T47D (cell line): ENCODE results near the gene FBXL15.
"Not testable (repeated sequence)": the region's sequence is repeated elsewhere in the genome, so short reads cannot be mapped to it uniquely, and the experiment has no call there.

Experiments used
- DNase-seq, 2 experiments: peaks; one replicate each; pipeline versions ENCODE4 v3.0.0 to v3.0.0-alpha.2; 2011 to 2012; ENCODE audit warnings: low read depth in 1 of 2, low spot score in 1 of 2
- JUND ChIP-seq: IDR thresholded peaks from 2 replicates; pipeline ENCODE4 v1.6.1; 2012; ENCODE audit warnings: low read depth
- in situ Hi-C: cut with HindIII; loops from 2 replicates; pipeline ENCODE4 v1.10.0; 2016; ENCODE audit warnings: low sequenced_read_pairs, low pct_unique_long_range_greater_than_20kb

FBXL15 gene

GRCh38 chr10:102450374-102451104 lies 29.9 kb downstream of the FBXL15 start:
- in situ Hi-C loops, result no loop called here
- peak; percentile 87 to 95 for DNase-seq
- no peak for TF ChIP-seq JUND

GRCh38 chr10:102451105-102451969 lies 30.7 kb downstream of the FBXL15 start, which contains the start of gene C10orf95:
C10orf95 (minus strand) TSS chr10:102451543; CDS start chr10:102451093, 450 bp downstream.
- in situ Hi-C loops, result no loop called here
- peak in 1 of 2 experiments; percentile 52 for DNase-seq
- TF ChIP-seq JUND, result no peak

- TF ChIP-seq JUND, result no peak
- in situ Hi-C loops, result no loop called here
- no peak for DNase-seq
These were observed 32.2 kb downstream of the FBXL15 start for GRCh38 chr10:102452672-102453340.

- DNase-seq, result no peak
- in situ Hi-C loops, result no loop called here
- TF ChIP-seq JUND, result no peak
These were observed 32.9 kb downstream of the FBXL15 start for GRCh38 chr10:102453502-102453901.

- in situ Hi-C loops, DNase-seq: not testable (repeated sequence)
These were observed 34.2 kb downstream of the FBXL15 start for GRCh38 chr10:102454662-102455487.

- in situ Hi-C loops, result no loop called here
- TF ChIP-seq JUND, result no peak
- DNase-seq, result no peak
These were observed 35.3 kb downstream of the FBXL15 start for GRCh38 chr10:102455893-102456471.

GRCh38 chr10:102457591-102458150 lies 37.0 kb downstream of the FBXL15 start:
- TF ChIP-seq JUND, result no peak
- DNase-seq, result no peak
- in situ Hi-C loops, result no loop called here

- no peak for TF ChIP-seq JUND
- DNase-seq, result no peak
- in situ Hi-C loops, result no loop called here
These were observed 38.0 kb downstream of the FBXL15 start for GRCh38 chr10:102458656-102459055.

- DNase-seq, result no peak
- no peak for TF ChIP-seq JUND
- in situ Hi-C loops, result no loop called here
These were observed 40.2 kb downstream of the FBXL15 start for GRCh38 chr10:102460836-102461186.

- in situ Hi-C loops, result no loop called here
- peak; percentile 97 to 98 for DNase-seq
- no peak for TF ChIP-seq JUND
These were observed 40.8 kb downstream of the FBXL15 start for GRCh38 chr10:102461187-102462054.

- DNase-seq, result no peak
- in situ Hi-C loops, result no loop called here
- no peak for TF ChIP-seq JUND
These were observed 41.9 kb downstream of the FBXL15 start for GRCh38 chr10:102462512-102463054.
